Endothelial cell of umbilical vein (primary cell): ENCODE data around the gene ID1.

Experiments used
- CTCF ChIP-seq, 2 donors: IDR thresholded peaks; 1 replicate in 1 of 2; 2 replicates in 1 of 2; pipeline ENCODE4 v1.5.1; 2011; ENCODE audit warnings: low read length in 2 of 2, mild to moderate bottlenecking in 2 of 2, moderate library complexity in 2 of 2, control low read depth in 1 of 2, inconsistent platforms in 1 of 2, low read depth in 1 of 2; ENCODE audit not compliant: insufficient read depth in 1 of 2; ENCODE audit errors: extremely low read depth in 1 of 2
- MYC ChIP-seq: IDR thresholded peaks from one replicate; pipeline ENCODE4 v1.6.1; 2011; ENCODE audit warnings: mild to moderate bottlenecking, low read depth, low read length
- POLR2AphosphoS5 ChIP-seq: IDR thresholded peaks from 2 replicates; pipeline ENCODE4 v1.6.1; 2012; ENCODE audit warnings: low read depth, mild to moderate bottlenecking, control low read depth, low read length, moderate library complexity; ENCODE audit not compliant: insufficient read depth

DNA sequence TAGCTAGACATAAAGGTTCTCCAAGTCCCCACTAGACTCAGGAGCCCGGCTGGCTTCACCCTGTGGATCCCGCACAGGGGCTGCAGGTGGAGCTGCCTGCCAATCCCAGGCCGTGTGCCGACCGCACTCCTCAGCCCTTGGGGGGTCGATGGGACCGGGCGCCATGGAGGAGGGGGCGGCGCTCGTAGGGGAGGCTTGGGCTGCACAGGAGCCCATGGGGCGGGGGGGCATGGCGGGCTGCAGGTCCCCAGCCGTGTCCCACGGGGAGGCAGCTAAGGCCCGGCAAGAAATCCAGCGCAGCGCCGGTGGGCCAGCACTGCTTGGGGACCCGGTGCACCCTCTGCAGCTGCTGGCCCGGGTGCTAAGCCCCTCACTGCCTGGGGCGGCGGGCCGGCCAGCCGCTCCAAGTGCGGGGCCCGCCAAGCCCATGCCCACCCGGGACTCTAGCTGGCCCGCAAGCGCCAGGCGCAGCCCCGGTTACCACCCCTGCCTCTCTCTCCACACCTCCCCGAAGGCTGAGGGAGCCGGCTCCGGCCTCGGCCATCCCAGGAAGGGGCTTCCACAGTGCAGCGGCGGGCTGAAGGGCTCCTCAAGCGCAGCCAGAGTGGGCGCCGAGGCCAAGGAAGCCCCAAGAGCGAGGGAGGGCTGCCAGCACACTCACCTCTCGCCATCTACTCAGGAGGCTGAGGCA is 26.5 kb upstream of the ID1 start:
- TF ChIP-seq POLR2AphosphoS5 (no peak), CTCF (IDR thresholded peaks at IDR 0.05; ENCODE audit: extremely low read depth in 1 of 2, insufficient read depth in 1 of 2, low read depth in 1 of 2, low read length in 2 of 2) (no peak), MYC (no peak)
